HG03469 (cell line): ENCODE results near the gene OBSL1.

Source experiments
- ATAC-seq: cut with Tn5 transposase; IDR thresholded peaks from one replicate; pipeline ENCODE4 v1.9.1; 2021; ENCODE audit warnings: mild to moderate bottlenecking, moderate library complexity, moderate number of reproducible peaks; ENCODE audit not compliant: unreplicated experiment

OBSL1 gene

GRCh38 chr2:219552382-219553167 is 18.8 kb downstream of the OBSL1 start:
- ATAC-seq, result peak; percentile 77

- peak; percentile 8 for ATAC-seq
Measured at GRCh38 chr2:219551441-219552381, 19.6 kb downstream of the OBSL1 start.

- ATAC-seq, result no peak
Measured at GRCh38 chr2:219549619-219550018, 21.7 kb downstream of the OBSL1 start.

- ATAC-seq, result no peak
Measured at GRCh38 chr2:219548990-219549389, 22.3 kb downstream of the OBSL1 start.

GRCh38 chr2:219547621-219548020 is 23.7 kb downstream of the OBSL1 start:
- no peak for ATAC-seq

GRCh38 chr2:219545943-219546352 is 25.4 kb downstream of the OBSL1 start:
- no peak for ATAC-seq

- no peak for ATAC-seq
Measured at GRCh38 chr2:219545295-219545942, 25.9 kb downstream of the OBSL1 start.

GRCh38 chr2:219544567-219544966 is 26.8 kb downstream of the OBSL1 start:
- ATAC-seq, result no peak

- ATAC-seq, result peak; percentile 53
Measured at GRCh38 chr2:219543596-219544358, 27.6 kb downstream of the OBSL1 start, which contains the start of the genes CHPF and TMEM198. CHPF (minus strand) TSS chr2:219543809; CDS start chr2:219543538, 271 bp downstream. TMEM198 (plus strand) TSS chr2:219544028; CDS start chr2:219544728, 700 bp downstream.

- ATAC-seq, result no peak
Measured at GRCh38 chr2:219542931-219543595, 28.3 kb downstream of the OBSL1 start.

GRCh38 chr2:219541611-219542180 is 29.6 kb downstream of the OBSL1 start:
- ATAC-seq, result peak; percentile 46

GRCh38 chr2:219540784-219541504 is 30.4 kb downstream of the OBSL1 start:
- ATAC-seq, result no peak

GRCh38 chr2:219539926-219540678 is 31.2 kb downstream of the OBSL1 start:
- no peak for ATAC-seq

GRCh38 chr2:219538956-219539788 is 32.2 kb downstream of the OBSL1 start:
- ATAC-seq, result no peak

GRCh38 chr2:219538504-219538951 is 32.8 kb downstream of the OBSL1 start:
- ATAC-seq, result no peak

GRCh38 chr2:219537657-219538488 is 33.5 kb downstream of the OBSL1 start:
- ATAC-seq, result no peak
